GM20431 (cell line): Measurements from ENCODE around the gene ATP10A.
"Not testable (repeated sequence)": the region's sequence is repeated elsewhere in the genome, so short reads cannot be mapped to it uniquely, and the experiment has no call there.

ENCODE experiments used
- in situ Hi-C: fragments of 300-500 bp; cut with MseI, MboI; formaldehyde crosslinking; loops from one replicate; pipeline ENCODE4 v1.15.0; 2020; ENCODE audit warnings: low sequenced_read_pairs; ENCODE audit not compliant: unreplicated experiment

Gene ATP10A

DNA sequence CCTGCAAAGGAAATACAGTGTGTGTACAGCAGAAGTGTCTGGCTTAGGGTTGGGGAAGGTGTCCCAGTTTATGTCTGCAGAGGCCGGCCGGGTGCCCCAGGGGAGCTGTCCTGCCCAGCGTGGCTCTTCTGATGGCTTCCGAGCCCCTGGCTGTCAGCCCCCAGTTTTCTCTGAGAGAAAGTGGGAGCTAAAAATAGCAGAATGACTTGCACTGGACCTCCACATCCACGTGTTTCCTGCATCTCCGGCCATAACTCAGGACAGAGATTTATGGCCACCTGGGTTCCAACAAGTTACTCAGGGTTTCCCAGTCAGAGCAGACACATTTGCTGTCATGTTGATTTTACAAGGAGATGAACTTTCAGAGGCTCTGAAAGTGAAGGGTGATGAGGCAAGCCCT is 192.0 kb downstream of the ATP10A start:
- in situ Hi-C loops: no loop called here

DNA sequence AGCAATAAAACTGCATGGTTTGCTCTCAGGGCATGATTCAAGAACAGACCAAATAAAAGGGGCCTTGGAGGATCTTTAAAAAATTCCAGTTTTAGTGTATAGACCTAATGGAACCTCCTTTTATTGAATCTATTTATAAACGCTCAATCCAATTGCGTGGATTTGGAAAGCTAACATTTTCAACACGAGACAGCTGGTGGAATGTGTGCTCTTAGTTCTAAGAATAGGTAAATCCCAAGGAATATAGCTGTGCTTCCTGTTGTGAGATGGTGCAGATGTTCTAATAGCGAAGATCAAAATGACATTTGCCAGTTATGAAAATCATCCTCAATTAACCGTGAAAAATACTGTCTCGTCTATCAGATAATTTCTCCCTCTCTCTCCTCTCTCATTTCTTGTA is 192.5 kb downstream of the ATP10A start:
- in situ Hi-C loops: no loop called here

DNA sequence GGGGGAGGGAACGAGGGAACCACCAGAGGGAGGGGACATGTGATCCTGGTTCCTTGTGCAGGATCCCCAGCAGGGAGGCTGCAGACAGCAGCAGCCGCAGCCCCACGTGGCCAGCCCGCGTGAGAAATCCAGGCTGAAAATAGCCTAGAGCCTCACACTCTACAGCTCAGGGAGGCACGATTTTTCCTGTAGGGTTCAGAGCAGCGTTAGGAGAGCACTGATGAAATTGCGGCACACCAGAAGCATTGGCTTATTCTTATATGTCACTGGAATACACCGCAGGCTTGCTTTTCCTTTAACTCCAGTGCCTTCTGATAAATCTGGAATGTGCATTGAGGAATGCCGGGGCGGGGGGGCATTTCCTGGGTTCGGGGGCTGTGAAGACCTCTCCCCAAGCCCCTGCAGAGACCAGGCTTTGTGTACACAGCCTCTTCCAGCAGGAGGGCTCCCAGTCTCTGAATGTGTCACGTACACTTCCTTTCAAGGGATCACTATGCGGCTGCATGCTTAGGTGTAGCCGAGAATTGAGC is 193.0 kb downstream of the ATP10A start:
- in situ Hi-C loops: no loop called here

DNA sequence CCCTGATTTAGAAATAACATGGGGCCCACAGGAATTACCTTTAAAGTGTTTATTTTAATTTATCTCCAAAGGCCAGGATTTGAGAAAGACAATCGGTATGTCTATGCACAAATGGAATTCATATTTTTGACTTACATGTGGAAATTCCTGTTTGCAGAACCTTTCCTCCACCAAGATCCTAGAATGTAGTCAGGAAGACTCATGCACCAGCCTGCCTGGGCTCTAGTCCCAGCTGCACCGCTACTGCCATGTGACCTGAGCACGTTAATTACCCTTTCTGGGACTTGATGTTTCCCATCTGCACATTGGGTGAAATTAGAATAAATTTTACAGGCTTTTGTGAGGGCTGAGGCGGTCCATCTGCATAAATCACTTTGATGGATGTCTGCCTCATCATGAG is 194.2 kb downstream of the ATP10A start:
- in situ Hi-C loops: no loop called here

DNA sequence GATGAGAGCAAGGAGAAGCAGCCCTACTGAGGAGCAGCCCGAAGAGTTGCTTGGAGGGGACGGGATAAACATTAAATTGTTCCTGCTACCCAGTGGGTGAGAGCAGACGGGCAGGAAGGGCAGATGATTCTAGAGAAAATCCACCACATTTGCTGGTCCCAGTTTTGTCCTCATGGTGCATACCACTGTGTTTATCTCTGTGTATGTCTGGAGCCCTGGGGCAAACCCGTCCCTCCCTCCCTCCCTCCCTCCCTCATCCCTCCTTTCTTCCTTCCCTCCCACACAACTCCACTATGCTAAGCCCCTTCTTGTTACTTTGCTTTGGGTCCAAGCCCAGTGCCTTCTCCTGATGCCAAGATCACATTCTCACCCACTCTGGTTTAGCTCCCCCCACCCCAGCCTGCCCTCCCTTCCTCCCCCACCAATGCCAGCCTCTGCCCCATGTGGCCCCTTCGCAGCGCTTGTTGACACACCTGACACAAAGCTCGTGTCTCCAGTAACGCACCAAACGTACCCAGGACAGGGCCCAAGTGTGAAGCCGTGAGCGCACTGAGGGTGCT is 194.8 kb downstream of the ATP10A start:
- in situ Hi-C loops: no loop called here

DNA sequence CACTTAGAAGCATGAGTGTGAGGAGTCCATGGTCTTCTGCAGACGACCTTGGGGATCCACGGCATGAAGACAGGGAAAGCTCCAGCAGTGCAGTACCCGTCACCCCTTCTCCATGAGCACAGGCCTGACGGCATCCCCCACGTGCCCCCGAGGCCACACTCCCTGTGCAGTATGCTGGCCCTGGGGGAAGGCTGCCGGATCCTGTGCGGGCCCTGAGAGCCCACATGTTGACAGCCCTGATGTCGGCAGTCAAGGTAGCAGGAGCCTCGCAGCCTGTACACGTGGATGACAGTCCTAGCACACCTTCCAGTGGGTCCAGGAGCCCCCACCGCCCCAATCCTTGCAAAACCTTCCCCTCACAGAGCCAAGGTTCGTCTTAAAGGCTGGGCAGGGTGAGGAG is 195.3 kb downstream of the ATP10A start:
- in situ Hi-C loops: no loop called here

DNA sequence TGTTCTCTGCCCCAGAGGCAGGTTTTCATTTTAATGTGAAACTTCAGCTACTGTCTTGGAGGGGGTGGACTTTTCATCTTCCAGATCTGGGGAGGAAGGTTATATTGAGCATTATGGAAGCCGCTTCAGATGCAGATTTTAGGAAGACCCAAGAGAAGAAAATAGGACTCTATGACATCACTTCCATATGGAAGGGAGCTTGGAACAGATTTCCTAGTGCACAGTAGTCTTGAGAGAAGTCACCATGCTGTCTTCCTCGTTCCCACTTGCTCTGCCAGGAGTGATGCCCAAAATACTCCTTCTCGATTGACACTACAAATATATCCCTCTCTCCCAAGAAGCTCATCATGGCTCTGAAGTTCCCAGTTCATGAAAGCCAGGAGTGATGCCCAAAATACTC is 197.2 kb downstream of the ATP10A start:
- in situ Hi-C loops: no loop called here

DNA sequence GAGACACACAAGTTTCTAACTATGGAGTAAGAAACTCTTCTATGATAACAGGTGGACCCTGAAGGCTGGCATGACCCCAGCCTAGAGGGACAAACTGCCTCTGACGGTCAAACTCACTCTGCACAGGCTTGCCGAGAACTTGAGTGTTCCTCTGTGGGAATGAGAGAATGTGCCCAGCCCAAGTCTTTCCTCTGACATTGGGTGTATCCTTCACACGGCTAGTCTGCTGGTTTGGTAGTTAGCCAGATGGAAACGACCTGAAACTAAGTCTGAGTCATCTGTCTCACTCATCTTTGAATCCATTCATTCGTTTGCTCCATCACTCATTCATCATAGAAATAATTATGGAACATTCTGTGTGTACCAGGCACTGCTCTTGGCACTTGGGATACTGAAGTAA is 198.4 kb downstream of the ATP10A start:
- in situ Hi-C loops: no loop called here

DNA sequence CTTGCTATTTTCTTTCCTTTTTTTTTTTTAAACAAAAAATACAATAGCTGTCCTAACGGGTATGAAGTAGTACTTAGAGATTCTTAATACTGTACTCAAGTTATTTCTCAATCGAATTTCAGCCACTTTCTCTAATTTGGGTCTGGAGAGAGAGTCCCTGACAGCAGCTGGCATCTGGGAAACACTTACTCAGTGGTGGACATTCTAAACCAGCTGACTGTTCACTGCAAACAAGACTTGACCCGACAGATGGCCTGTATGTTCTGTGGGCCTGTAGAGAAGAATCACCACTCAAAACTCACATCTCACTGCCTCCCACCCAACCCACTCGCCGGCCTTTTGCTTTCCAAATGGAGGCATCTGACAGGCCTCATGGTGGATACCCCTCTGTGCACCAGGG is 199.6 kb downstream of the ATP10A start:
- in situ Hi-C loops: no loop called here

DNA sequence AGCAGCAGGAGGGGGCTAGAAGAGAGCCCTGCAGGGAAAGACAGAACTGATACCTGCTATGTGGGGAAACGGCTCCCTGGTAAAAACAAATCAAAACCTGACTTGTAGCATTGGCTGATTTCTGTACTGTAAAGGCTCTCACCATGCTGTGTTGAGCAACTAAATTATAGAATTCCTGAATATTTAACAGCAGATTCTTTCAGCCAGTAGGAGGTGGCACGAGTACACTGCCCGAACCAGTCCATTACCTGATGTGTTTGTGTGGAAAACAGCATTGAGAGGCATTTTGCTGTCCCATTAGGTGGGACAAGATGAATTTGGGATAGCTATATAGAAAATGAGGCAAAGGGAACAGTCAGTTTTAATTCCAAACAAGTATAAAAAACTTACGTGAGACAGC is 201.2 kb downstream of the ATP10A start:
- in situ Hi-C loops: no loop called here

DNA sequence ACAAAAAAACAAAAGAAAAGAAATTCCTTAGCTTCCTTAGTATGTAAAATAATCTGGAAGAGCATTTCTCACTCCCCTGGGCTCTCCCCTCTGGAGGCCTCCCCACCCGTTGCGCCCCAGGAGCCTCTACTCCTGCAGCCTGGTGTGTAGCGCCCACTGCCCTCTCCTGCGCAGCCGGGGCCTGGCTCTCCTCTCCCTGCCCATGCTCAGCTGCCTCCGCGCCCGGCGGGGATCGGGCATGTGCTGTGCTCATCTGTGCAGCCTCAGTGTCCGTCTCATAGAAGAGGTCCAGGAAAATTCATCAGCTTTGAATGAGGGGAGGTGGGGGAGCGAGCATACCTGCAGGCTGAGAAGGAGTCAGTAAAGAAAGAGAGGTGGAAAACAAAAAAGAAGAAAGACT is 203.9 kb downstream of the ATP10A start:
- in situ Hi-C loops: no loop called here

DNA sequence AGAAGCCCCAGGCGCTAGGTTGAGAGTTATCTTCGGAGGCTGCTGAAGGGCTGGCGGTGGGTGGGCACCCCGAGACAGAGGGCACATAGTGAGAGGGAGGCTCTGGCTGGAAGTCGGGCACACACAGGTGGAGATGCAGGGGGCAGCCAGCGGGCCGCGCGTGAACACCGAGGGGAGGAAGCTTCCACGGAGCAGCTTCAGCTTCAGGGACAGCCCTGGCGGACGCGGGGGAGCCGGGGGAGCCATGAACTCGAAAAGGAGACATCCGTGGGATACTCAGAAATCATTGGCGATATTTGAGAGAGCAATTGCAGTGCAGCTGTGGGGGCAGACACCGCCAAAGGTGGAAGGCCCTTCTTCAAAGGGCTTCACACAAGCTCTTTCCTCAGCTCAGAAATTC is 204.6 kb downstream of the ATP10A start:
- in situ Hi-C loops: no loop called here

DNA sequence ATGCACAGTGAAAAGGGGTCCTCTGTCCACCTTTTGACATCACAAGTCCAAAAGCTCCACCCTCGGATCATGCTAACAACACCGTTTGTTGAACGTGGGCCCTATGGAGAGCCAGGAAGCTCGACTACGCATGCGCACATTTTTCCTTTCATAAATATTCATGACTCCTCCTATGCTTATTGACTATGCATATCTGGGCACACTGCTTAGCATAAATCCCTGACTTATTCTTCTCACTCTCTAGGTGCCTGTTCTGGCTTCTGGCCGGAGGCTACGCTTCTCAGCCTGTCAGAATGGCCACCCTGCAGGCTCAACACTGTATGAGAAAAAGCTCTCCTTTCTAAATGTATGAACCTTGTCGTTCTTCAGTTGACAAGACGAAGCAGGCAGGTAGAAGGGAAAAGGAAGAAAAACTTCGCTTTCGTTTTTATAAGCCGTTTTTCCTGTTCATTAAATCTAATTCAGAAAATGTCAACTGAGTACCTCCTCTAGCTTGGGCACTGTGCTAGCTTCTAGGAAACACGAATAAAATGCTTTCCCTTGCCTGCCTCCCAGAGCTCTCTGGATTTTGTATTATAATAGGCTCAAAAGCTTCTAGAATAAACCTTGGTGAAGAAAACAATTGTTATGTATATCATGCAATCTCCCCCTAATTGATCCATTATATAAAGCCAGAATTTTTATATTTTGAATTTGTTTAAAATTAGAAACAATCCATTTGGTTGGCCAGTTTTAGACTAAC is 207.7 kb downstream of the ATP10A start:
- in situ Hi-C loops: no loop called here

DNA sequence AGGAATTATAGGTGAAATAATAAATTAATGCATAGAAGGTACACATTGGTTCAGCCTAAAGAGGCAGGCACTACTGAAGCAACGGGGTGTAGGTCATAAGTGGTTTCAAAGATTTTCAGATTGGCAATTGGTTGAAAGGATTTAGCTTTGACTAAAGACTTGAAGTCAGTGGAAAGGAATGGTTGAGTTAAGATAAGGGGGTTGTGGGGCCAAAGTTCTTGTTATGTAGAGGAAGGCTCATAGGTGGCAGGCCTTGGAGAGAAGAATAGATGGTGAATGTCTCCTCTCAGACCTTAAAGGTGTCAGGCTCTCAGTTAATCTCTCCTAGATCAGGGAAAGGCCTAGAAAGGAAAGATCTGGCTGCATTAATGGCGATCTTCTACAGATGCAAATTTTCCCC is 209.8 kb downstream of the ATP10A start:
- in situ Hi-C loops: no loop called here

DNA sequence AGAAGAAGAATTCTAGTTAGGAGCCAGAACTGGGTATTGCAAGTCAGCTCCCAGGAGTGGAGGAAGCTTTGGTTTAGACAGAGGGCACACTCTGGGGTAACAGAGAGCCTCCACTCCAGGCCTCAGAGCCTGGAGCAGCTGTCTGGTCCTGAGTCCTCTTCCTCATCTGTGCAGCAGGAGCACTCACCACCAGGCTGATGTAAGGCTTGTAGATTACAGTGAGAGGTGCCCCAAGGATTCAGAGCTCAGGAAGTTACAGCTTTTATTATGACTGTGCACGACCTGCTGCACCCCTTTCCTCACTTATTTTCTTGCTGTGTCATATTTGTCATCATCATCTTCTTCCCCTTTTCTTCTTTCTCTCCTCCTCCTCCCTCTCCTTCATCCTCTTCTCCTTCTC is 210.4 kb downstream of the ATP10A start:
- in situ Hi-C loops: no loop called here

DNA sequence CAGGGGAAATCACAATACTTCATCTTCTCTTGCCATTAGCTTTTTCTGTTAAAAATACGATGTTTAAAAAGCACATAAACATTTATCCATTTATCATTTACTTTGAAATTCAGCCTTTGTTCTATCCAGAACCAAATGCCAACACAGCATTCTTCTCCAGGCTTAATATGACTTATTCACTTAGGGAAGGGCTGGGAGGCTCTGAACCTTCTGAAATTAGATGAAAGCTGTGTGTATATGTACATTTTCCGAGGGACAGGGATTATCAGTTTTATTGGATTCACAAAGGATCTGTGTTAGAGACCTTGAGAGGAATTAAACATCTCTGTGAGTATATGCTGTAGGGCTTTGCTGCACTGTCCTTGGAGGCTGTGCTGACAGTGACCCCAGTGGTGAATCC is 213.7 kb downstream of the ATP10A start:
- in situ Hi-C loops: no loop called here

DNA sequence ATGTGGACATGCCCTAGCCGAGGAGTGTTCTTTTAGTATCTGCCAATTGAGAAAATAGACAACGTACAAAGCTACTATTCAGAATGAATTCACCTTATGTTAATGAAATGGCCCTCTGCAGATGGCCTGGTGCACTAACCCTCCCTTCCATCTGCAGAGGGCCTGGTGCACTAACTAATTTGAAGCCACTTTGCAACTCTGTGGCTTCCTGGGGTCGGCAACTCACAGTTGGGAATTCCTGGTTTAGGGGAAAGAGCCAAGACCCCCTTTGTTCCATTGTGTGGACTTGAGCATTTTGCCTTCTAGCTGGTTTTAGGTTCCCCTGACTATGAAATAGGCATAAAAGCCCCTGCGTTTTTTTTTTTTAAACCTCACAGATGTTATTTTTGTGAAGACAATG is 220.0 kb downstream of the ATP10A start:
- in situ Hi-C loops: no loop called here

DNA sequence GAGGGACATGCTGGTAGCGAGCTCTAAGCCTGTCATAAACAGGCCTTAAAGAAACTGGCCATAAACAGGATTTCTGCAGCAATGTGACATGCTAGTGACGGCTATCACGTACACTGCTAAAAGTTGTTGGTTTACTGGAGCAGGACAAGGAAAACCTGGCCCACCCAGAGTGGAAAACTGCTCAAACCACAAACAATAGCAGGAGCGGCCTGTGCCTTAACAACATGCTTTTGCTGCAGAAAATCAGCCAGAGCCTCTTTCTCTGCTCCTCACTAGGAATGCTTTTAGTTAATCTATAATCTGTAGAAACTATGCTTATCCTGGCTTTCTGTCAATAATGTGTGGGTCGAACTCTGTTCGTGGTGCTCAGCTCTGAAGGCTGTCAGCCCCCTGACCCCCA is 221.4 kb downstream of the ATP10A start:
- in situ Hi-C loops: no loop called here

DNA sequence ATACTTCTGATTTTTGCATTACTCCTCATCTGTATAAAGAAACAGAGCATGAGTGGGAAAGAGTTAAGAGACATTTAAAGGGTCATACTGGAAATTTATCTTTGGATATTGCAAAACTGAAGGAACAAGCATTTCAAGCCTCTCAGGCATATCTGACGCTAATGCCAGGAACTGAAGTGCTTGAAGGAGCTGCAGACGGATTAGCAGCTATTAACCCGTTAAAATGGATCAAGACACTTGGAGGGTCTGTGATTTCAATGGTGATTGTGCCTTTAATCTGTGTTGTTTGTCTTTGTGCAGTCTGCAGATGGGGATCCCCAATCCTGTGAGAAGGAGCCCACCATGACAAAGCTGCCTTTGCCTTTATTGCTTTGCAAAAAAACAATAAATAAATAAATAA is 221.8 kb downstream of the ATP10A start:
- in situ Hi-C loops: no loop called here

DNA sequence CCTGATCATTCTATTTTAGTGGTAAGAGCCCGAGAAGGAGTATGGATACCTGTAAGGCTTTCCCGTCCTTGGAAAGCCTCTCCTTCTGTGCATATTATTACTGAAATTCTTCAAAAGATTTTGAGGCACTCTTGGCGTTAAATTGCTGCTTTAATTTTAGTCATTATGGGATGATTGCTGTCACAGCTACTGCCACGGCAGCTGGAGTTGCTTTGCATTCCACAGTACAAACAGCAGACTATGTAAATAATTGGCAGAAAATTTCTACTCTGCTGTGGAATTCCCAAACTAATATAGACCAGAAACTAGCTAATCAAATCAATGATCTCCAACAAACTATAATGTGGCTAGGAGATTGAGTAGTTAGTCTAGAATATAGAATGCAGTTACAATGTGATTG is 222.2 kb downstream of the ATP10A start:
- in situ Hi-C loops: not testable (repeated sequence)

DNA sequence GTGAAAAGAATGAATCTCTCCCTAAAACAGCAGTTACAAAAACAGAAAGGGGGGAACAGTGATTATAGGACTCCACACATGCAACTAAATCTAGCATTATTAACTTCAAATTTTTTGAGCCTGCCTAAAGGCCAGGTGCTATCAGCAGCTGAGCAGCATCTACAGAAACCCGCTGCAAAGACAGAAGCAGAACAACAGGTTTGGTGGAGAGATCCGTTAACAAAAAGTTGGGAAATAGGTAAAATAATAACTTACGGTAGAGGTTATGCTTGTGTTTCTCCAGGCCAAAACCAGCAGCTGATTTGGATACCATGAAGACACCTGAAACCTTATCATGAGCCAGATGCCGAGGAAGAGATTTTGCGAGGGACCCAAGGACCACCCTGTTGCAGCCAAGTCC is 222.7 kb downstream of the ATP10A start:
- in situ Hi-C loops: no loop called here

DNA sequence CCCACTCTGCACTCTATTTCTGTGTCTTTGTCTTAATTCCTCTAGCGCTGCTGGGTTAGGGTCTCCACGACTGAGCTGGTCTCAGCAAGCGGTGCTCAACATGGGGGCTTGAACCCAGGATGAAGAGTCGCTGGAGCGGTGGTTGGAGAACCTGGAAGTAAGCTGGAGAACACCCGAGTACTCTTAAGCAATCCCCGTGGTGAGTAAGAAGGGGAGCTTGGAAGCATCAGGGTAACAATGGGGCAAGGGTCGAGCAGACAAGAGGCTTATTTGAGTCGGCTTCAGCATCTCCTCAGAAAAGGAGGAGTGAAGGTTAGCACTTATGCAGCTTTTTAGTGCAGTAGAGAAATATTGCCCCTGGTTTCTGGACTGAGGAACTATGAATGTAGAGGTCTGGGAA is 226.6 kb downstream of the ATP10A start:
- in situ Hi-C loops: not testable (repeated sequence)
